ENCODE measurements around the gene LYRM2. TPM values are rescaled to one million over a fixed set of nuclear protein-coding genes. Genes with fewer than 3 reads are reported as not detected.
A peak's percentile ranks its signal among the peaks of the same experiment; 100 is the strongest.

The LYRM2 gene
- 77.2 TPM for polyA plus RNA-seq

DNA sequence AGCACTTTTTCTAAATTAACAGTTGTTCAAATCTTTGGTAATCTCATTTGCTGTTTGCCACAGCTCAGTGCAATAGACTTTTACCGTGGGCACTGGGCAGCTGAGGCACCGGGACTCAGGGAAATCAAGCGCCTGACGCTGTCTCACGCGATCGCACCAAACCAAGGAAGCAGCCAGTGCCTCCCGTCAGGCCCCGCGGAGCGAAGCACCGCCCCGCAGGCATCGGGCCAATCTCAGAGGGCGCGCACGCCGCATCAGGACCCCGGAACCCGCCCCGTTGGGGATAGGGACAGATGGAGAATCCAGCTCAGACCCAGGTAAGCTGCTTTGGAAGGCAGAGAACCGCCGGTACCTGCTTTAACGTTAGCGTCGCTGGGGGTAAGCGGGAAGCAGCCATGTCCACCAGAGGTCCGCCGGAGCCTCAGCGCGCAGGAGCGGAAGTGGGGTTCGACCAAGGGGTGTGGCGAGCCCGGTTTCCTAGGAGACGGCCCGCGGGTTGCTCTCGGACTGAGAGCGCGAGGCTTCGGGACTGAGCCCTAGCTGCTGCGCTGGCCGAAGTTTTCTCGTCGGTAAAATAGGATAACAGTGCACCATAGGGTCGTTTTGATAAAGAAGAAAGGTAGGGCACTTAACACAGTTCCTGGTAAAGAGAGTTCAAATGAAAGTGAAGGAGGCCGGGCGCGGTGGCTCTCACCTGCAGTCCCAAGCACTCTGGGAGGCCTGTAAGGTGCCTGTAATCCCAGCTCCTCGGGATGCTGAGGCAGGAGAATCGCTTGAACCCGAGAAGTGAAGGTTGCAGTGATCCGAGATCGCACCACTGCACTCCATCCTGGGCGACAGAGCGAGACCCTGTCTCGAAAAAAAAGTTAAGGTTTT, at the start of gene LYRM2:
LYRM2 (minus strand) TSS at position 428 of the 876 bp plus-strand sequence; CDS start at position 397, 31 bp downstream.
- Mint-ChIP-seq H3K27ac (peak within 1 kb of the TSS; percentile 97 to 100 (median 99)), H3K4me1 (peaks cover 16 to 29% (median 22%) of the 10 kb centered on the region in 3 donors), H3K36me3 (peaks cover 3% of the 10 kb centered on the region), H3K9me3 (no peaks in the 10 kb centered on the region), H3K4me3 (peak within 1 kb of the TSS; percentile 96 to 98 (median 98)), H3K27me3 (no peaks in the 10 kb centered on the region)

DNA sequence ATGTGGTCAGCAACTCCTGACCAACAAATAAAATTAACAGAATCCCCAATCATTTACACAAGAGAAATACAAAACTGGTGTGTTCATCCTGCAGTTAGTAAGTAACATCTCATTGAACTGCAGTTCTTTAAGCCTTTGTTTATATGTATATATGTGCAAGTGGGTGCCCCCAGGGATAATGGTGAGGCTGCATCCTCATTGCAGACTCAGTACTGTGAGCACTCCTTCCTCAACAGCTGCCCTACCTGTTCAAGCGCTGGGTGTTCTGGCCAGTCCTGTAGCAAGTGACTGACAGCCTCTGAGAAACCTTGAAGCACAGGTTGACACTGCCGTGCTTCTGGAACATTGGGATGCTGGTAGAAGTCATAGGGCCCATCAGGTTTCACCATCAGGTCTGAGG, 49.8 kb upstream of the LYRM2 start:
- Mint-ChIP-seq H3K27ac (no peak overlapping the region), H3K4me1 (peaks cover 16 to 20% (median 19%) of the 10 kb centered on the region in 3 donors), H3K4me3 (no peak overlapping the region), H3K36me3 (peaks cover 3% of the 10 kb centered on the region), H3K27me3 (no peaks in the 10 kb centered on the region), H3K9me3 (no peaks in the 10 kb centered on the region)

- Mint-ChIP-seq H3K4me1 (peaks cover 7 to 8% (median 8%) of the 10 kb centered on the region in 3 donors), H3K9me3 (no peaks in the 10 kb centered on the region), H3K27ac (no peak overlapping the region), H3K27me3 (no peaks in the 10 kb centered on the region), H3K4me3 (no peak overlapping the region), H3K36me3 (peaks cover 3% of the 10 kb centered on the region)
These were observed 46.8 kb upstream of the LYRM2 start for GRCh38 chr6:89685311-89685710.

DNA sequence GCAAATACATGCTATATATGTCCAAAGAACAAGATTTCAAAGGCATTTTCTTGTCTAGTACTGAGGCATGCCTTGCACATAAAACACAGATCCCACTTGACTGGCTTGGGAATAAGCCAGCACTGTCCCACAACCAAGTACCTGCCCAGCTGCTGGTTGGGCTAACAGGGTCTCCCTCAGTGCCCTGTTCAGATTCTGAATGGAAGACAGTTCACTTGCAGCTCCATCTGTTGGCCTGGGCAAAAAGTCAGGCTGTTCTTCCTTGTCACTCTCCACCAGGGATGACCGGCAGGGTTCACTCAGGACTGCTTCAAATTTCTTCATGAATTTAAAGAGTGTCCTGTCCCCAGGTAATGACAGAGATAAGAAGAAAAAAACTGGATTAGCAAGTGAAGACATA, 44.4 kb upstream of the LYRM2 start:
- Mint-ChIP-seq H3K4me1 (no peaks in the 10 kb centered on the region), H3K36me3 (peaks cover 4% of the 10 kb centered on the region), H3K27ac (peak overlapping the region in 1 of 3 donors; percentile 27), H3K27me3 (no peaks in the 10 kb centered on the region), H3K4me3 (no peak overlapping the region), H3K9me3 (no peaks in the 10 kb centered on the region)

- H3K4me3 Mint-ChIP-seq: no peak overlapping the region
- peaks cover 7% of the 10 kb centered on the region for H3K36me3 Mint-ChIP-seq
- no peaks in the 10 kb centered on the region for H3K27me3 Mint-ChIP-seq
- H3K4me1 Mint-ChIP-seq: no peaks in the 10 kb centered on the region
- no peak overlapping the region for H3K27ac Mint-ChIP-seq
- H3K9me3 Mint-ChIP-seq: no peaks in the 10 kb centered on the region
These were observed 43.5 kb upstream of the LYRM2 start for GRCh38 chr6:89681983-89682564.

DNA sequence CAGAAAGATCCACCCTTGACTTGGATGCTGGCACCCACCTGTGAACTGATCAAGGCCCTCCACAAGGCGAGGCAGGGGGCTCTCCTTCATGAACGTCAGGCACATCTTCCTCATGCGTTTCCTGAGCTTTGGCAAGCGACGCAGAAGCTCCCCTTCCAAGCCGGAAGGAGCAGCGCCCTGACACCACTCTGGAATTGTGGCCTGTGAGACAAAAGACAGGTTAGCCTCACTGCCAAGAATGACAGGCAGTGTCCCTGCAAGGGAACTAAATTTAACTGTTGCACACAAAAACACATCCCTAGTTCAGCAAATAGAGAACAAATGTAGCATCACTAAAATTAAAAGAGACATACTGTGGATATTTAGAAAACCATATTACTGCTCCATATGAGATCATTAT, 42.0 kb upstream of the LYRM2 start:
- Mint-ChIP-seq H3K4me1 (no peaks in the 10 kb centered on the region), H3K27ac (no peak overlapping the region), H3K36me3 (peaks cover 7% of the 10 kb centered on the region), H3K4me3 (no peak overlapping the region), H3K27me3 (no peaks in the 10 kb centered on the region), H3K9me3 (no peaks in the 10 kb centered on the region)

- no peak overlapping the region for H3K27ac Mint-ChIP-seq
- peaks cover 7% of the 10 kb centered on the region for H3K36me3 Mint-ChIP-seq
These were observed 41.6 kb upstream of the LYRM2 start for GRCh38 chr6:89680150-89680549.

DNA sequence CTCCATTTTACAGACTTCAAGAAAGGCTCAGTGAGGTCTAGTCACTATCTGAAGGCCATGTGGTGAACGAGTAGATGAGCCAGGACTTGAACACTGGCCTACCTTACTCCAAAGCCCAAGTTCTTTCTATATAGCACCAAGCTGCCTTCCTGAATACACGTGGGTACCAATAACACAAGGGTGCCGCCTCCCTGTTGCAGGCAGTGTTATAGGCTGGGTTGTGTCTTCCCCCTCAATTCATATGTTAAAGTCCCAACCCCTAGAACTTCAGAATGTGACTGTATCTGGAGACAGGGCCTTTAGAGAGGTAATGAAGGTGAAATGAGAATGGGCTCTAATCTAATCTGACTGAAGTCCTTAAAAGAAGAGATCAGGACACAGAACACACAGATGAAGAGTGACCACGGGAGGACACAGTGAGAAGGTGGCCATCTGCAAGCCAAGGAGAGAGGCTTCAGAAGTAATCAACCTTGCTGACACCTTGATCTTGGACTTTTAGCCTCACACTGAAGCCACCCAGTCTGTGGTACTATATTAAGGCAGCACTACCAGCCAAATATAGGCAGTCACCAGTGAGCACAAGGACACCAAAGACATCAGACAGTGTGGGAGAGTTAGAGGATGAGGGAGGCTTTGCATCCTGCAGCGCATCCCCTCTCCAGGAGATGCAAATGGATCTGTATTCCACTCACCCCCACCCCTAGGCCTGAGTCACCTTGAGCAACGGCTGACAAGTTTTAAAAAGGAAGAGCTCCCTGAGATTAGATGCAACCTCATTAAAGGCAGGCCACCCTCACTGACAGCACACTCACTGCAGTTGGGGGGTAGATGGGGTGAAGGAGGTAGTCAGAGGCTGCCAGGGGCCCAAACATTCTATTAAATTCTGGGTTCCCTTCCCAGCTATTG, 40.9 kb upstream of the LYRM2 start:
- no peaks in the 10 kb centered on the region for H3K4me1 Mint-ChIP-seq
- H3K27ac Mint-ChIP-seq: peak overlapping the region in 1 of 3 donors; percentile 46
- H3K4me3 Mint-ChIP-seq: no peak overlapping the region
- H3K9me3 Mint-ChIP-seq: no peaks in the 10 kb centered on the region
- peaks cover 7% of the 10 kb centered on the region for H3K36me3 Mint-ChIP-seq
- H3K27me3 Mint-ChIP-seq: no peaks in the 10 kb centered on the region

More at GRCh38 chr6:89680150-89680549, 41.6 kb upstream of the LYRM2 start:
- no peak overlapping the region for H3K4me3 Mint-ChIP-seq
- no peaks in the 10 kb centered on the region for H3K27me3 Mint-ChIP-seq
- no peaks in the 10 kb centered on the region for H3K9me3 Mint-ChIP-seq
- H3K4me1 Mint-ChIP-seq: no peaks in the 10 kb centered on the region

DNA sequence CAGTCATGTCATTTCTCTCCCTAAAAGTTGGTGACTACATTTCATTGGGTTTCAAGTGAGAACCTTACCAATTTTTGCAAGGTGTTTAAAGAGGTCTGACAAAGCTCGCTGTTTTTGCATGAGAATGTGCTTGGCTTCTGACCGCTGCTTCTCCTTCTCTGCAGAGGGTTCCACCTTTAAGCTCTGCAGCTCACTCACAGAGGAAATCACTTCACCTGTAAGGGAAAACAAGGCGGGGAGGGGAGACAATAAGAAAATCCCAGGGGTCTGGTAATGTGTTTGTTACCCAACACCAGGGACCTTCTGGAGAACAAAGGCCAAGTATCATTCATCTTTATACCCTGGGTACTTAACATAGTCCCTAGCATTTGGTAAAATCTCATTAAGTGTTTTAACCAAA, 40.0 kb upstream of the LYRM2 start:
- H3K4me1 Mint-ChIP-seq: no peaks in the 10 kb centered on the region
- no peak overlapping the region for H3K4me3 Mint-ChIP-seq
- H3K27ac Mint-ChIP-seq: no peak overlapping the region
- no peaks in the 10 kb centered on the region for H3K27me3 Mint-ChIP-seq
- H3K36me3 Mint-ChIP-seq: peaks cover 7% of the 10 kb centered on the region
- H3K9me3 Mint-ChIP-seq: no peaks in the 10 kb centered on the region

DNA sequence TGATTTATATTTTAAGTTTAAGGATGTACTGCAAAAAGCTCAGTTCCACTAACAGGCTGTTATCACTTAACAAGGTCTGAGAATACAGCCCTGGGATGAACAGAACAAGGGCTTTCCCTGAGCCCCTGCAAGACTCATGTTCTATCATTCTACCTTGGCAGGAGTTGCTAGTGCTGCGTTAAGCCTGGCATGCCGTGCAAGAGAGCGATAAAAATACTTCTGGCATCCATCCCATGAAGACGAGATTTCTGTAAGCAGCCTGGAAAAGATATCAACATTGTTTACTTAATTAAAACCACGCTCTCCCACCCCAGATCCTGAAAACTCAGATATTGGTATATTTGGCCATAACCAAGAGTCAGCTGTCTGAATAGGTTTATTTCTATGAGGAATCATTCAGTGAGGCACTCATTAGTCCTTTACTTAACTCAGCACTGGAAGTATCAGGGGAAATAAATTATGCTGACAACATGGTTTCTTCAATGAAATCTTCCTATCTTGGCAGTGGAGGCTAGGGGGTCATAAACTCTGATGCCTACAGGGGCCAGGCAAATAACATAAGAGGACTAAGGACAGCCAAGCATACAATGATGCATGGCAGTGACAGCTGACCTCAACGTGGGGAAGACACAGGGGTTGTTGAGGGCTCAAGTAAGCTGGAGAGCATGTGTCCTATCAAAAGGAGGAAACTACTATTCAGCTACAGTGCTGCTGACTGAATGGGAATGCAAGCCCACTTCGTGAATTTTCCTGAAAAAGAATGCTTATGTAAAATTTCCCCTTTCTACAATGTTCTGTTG, 37.6 kb upstream of the LYRM2 start:
- Mint-ChIP-seq H3K27ac (no peak overlapping the region), H3K9me3 (no peaks in the 10 kb centered on the region), H3K27me3 (no peaks in the 10 kb centered on the region), H3K36me3 (peaks cover 14% of the 10 kb centered on the region), H3K4me3 (no peak overlapping the region), H3K4me1 (no peaks in the 10 kb centered on the region)

GRCh38 chr6:89670935-89671565, 32.5 kb upstream of the LYRM2 start:
- Mint-ChIP-seq H3K27me3 (no peaks in the 10 kb centered on the region), H3K4me1 (no peaks in the 10 kb centered on the region), H3K27ac (peak overlapping the region in 1 of 3 donors; percentile 47), H3K9me3 (no peaks in the 10 kb centered on the region), H3K36me3 (peaks cover 7% of the 10 kb centered on the region), H3K4me3 (no peak overlapping the region)

DNA sequence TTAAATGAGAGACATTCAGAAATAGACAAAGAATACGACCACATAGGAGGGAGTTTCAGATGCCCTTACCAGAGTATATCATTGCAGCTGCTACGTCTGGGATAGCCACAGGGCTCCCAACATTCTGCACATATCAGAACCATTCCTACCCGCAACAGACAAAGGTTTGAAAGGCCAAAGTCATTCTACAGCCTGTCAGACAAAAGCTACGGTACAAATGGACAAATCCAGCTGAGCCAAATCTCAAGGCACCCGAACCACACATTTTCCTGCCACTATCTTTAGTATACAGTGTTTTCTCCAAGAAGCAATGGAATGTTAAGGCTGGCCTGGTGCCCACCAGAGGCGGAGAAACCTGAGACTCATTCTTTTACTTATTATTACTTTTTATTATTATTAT, 30.5 kb upstream of the LYRM2 start:
- Mint-ChIP-seq H3K9me3 (no peaks in the 10 kb centered on the region), H3K27me3 (no peaks in the 10 kb centered on the region), H3K36me3 (peaks cover 9% of the 10 kb centered on the region), H3K4me1 (no peaks in the 10 kb centered on the region), H3K4me3 (no peak overlapping the region), H3K27ac (no peak overlapping the region)

DNA sequence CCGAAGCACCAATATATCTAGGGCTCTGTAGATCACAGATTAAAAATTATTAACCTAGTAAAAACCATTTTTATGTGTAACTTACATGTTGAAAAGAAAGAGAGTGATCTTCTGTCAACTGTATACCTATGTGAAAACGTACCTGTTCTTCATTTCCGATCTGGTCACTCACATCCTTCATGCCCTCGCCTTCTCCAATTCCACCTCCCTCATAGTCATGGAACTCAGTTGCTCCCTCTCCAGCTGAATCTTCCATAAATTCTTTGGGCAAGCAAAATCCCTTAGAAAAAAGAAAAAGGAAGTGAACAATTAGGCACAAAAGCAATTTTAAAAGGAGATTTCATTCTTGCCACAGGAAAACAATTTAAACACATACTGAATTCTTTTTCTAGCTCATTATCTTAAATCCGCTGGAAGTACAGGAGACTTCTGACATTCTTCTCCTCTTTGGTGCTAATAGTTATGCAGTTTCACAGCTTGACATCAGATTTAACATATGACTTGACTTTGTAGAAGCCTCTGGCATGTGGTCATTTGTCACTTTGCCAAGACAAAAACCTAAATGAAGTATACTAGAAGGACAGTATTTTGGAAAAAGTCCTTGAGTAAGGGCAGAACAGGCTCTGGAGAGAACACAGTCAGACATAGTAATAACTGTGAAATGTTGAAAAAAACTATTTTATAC, 29.5 kb upstream of the LYRM2 start:
- Mint-ChIP-seq H3K4me3 (no peak overlapping the region), H3K4me1 (peaks cover 0 to under 1% (median 0%) of the 10 kb centered on the region in 3 donors), H3K36me3 (peaks cover 9% of the 10 kb centered on the region), H3K27me3 (no peaks in the 10 kb centered on the region), H3K27ac (no peak overlapping the region), H3K9me3 (no peaks in the 10 kb centered on the region)
